ENCODE results near the gene RAB17.
A peak's percentile ranks its signal among the peaks of the same experiment; 100 is the strongest.
"Not testable (repeated sequence)": the region's sequence is repeated elsewhere in the genome, so short reads cannot be mapped to it uniquely, and the experiment has no call there.

The RAB17 gene

DNA sequence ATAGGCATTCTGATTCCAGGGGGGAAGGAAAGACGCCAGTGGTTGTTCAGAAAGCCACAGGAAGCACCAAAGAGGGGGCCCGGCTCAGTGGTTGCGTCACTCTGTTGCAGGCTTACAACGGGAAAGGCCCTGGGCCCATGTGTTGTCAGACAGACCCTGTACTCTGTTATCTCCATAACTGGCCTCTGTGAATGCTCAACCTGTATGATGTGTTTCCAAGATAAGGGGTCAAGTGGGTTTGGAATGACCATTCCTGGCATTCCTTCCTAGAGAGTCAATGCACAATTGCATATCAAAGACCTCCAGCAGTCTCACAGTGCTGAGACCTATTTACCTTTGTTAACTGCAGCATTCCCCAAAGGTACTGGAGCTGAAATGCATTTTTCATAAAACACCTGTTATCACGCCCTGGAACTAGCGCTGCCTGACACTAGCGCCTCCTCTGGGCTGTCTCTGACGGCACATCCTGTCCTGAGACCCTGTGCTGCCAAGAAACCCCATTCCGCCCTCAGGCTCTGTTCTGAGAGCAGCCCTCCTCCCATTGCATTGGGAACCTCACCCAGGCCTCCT lies 23.7 kb upstream of the RAB17 start:
- CTCF ChIA-PET, result interaction anchor here (1.0 kb wide), 1 partner anchor 12 kb away, joined by 3 read pairs; no protein-coding TSS in a partner anchor
- H3K9me3 Mint-ChIP-seq, result no peaks in the 10 kb centered on the region
- H3K27ac Mint-ChIP-seq, result no peak overlapping the region
- H3K36me3 Mint-ChIP-seq, result no peaks in the 10 kb centered on the region
- peaks cover 12% of the 10 kb centered on the region for H3K27me3 Mint-ChIP-seq
- no peak overlapping the region for H3K4me3 Mint-ChIP-seq
- peaks cover 22% of the 10 kb centered on the region for H3K4me1 Mint-ChIP-seq
- DNase-seq, result no peak

- H3K36me3 Mint-ChIP-seq, result no peaks in the 10 kb centered on the region
- H3K4me1 Mint-ChIP-seq, result peaks cover 22% of the 10 kb centered on the region
- CTCF ChIA-PET, result no interaction called here
- peaks cover 16% of the 10 kb centered on the region for H3K27me3 Mint-ChIP-seq
- no peak overlapping the region for H3K4me3 Mint-ChIP-seq
- H3K9me3 Mint-ChIP-seq, result no peaks in the 10 kb centered on the region
- no peak overlapping the region for H3K27ac Mint-ChIP-seq
- DNase-seq, result no peak
Measured at GRCh38 chr2:237613679-237614078, 23.1 kb upstream of the RAB17 start.

- CTCF ChIA-PET, result no interaction called here
- H3K27me3 Mint-ChIP-seq, result peaks cover 16% of the 10 kb centered on the region
- DNase-seq, result no peak
- H3K36me3 Mint-ChIP-seq, result no peaks in the 10 kb centered on the region
- no peaks in the 10 kb centered on the region for H3K9me3 Mint-ChIP-seq
- H3K4me1 Mint-ChIP-seq, result peaks cover 17% of the 10 kb centered on the region
- H3K27ac Mint-ChIP-seq, result no peak overlapping the region
- no peak overlapping the region for H3K4me3 Mint-ChIP-seq
Measured at GRCh38 chr2:237612527-237613357, 22.2 kb upstream of the RAB17 start.

DNA sequence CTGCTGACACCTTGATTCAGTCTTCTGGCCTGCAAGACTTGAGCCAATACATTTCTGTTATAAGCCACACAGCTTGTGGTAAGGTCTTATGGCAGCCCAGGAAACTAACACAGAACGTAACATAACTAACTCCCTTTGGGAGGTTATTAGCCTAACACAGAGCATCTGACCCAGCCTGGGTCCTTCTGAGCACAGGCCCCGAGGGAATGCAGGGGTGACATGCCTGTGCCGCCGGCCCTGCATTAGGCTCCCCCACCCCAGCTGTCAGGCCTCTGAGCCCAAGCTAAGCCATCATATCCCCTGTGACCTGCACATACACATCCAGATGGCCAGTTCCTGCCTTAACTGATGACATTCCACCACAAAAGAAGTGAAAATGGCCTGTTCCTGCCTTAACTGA lies 16.0 kb upstream of the RAB17 start:
- peaks cover 25% of the 10 kb centered on the region for H3K4me1 Mint-ChIP-seq
- H3K36me3 Mint-ChIP-seq, H3K27me3 Mint-ChIP-seq, H3K27ac Mint-ChIP-seq, H3K4me3 Mint-ChIP-seq, DNase-seq, H3K9me3 Mint-ChIP-seq, CTCF ChIA-PET: not testable (repeated sequence)

- Mint-ChIP-seq H3K36me3 (no peaks in the 10 kb centered on the region), H3K4me3 (no peak overlapping the region), H3K27me3 (peaks cover 13% of the 10 kb centered on the region), H3K9me3 (no peaks in the 10 kb centered on the region), H3K4me1 (peaks cover 25% of the 10 kb centered on the region), H3K27ac (no peak overlapping the region)
- no peak for DNase-seq
- CTCF ChIA-PET, result interaction anchor here (1.1 to 1.2 kb wide), 2 partner anchors 23 to 33 kb away, joined by 5 to 7 read pairs; no protein-coding TSS in a partner anchor
Measured at GRCh38 chr2:237604960-237605359, 14.4 kb upstream of the RAB17 start.

- Mint-ChIP-seq H3K9me3 (no peaks in the 10 kb centered on the region), H3K4me1 (peaks cover 25% of the 10 kb centered on the region), H3K27ac (no peak overlapping the region)
Measured at GRCh38 chr2:237604391-237604790, 13.9 kb upstream of the RAB17 start.

GRCh38 chr2:237603718-237604362 lies 13.3 kb upstream of the RAB17 start:
- Mint-ChIP-seq H3K9me3 (no peaks in the 10 kb centered on the region), H3K27ac (peak overlapping the region; percentile 87), H3K36me3 (no peaks in the 10 kb centered on the region), H3K4me1 (peaks cover 25% of the 10 kb centered on the region), H3K27me3 (peaks cover 14% of the 10 kb centered on the region), H3K4me3 (peak overlapping the region; percentile 29)
- DNase-seq, result peak; percentile 68
- CTCF ChIA-PET, result interaction anchor here (0.8 to 1.2 kb wide), 3 partner anchors 13 to 32 kb away, joined by 3 to 7 read pairs (median 5); no protein-coding TSS in a partner anchor

More at GRCh38 chr2:237604391-237604790, 13.9 kb upstream of the RAB17 start:
- DNase-seq, result no peak
- H3K36me3 Mint-ChIP-seq, result no peaks in the 10 kb centered on the region
- H3K4me3 Mint-ChIP-seq, result no peak overlapping the region
- H3K27me3 Mint-ChIP-seq, result peaks cover 18% of the 10 kb centered on the region
- CTCF ChIA-PET, result interaction anchor here (0.8 to 1.2 kb wide), 3 partner anchors 13 to 32 kb away, joined by 3 to 7 read pairs (median 5); no protein-coding TSS in a partner anchor

GRCh38 chr2:237603049-237603717 lies 12.6 kb upstream of the RAB17 start:
- Mint-ChIP-seq H3K4me1 (peaks cover 25% of the 10 kb centered on the region), H3K27ac (peak overlapping the region; percentile 87), H3K27me3 (peaks cover 14% of the 10 kb centered on the region), H3K36me3 (no peaks in the 10 kb centered on the region), H3K9me3 (no peaks in the 10 kb centered on the region), H3K4me3 (peak overlapping the region; percentile 29)
- DNase-seq, result no peak
- CTCF ChIA-PET, result interaction anchor here (0.8 to 1.6 kb wide), 5 partner anchors 11 to 142 kb away, joined by 3 to 6 read pairs (median 3); partner anchors contain the start of gene RAB17

- H3K36me3 Mint-ChIP-seq, result no peaks in the 10 kb centered on the region
- no peak overlapping the region for H3K4me3 Mint-ChIP-seq
- DNase-seq, result no peak
- H3K27ac Mint-ChIP-seq, result no peak overlapping the region
- CTCF ChIA-PET, result interaction anchor here (0.7 to 1.6 kb wide), 6 partner anchors 12 to 142 kb away, joined by 3 to 6 read pairs (median 3); partner anchors contain the start of gene RAB17
- H3K4me1 Mint-ChIP-seq, result peaks cover 25% of the 10 kb centered on the region
- H3K27me3 Mint-ChIP-seq, result peaks cover 14% of the 10 kb centered on the region
- H3K9me3 Mint-ChIP-seq, result no peaks in the 10 kb centered on the region
Measured at GRCh38 chr2:237602409-237602808, 11.9 kb upstream of the RAB17 start.

- Mint-ChIP-seq H3K36me3 (no peaks in the 10 kb centered on the region), H3K4me3 (no peak overlapping the region), H3K4me1 (peaks cover 25% of the 10 kb centered on the region), H3K9me3 (no peaks in the 10 kb centered on the region), H3K27me3 (peaks cover 14% of the 10 kb centered on the region), H3K27ac (no peak overlapping the region)
- CTCF ChIA-PET, result interaction anchor here (0.7 to 1.6 kb wide), 3 partner anchors 20 to 143 kb away, joined by 3 to 6 read pairs (median 6); no protein-coding TSS in a partner anchor
- DNase-seq, result no peak
Measured at GRCh38 chr2:237601453-237602116, 11.1 kb upstream of the RAB17 start.

DNA sequence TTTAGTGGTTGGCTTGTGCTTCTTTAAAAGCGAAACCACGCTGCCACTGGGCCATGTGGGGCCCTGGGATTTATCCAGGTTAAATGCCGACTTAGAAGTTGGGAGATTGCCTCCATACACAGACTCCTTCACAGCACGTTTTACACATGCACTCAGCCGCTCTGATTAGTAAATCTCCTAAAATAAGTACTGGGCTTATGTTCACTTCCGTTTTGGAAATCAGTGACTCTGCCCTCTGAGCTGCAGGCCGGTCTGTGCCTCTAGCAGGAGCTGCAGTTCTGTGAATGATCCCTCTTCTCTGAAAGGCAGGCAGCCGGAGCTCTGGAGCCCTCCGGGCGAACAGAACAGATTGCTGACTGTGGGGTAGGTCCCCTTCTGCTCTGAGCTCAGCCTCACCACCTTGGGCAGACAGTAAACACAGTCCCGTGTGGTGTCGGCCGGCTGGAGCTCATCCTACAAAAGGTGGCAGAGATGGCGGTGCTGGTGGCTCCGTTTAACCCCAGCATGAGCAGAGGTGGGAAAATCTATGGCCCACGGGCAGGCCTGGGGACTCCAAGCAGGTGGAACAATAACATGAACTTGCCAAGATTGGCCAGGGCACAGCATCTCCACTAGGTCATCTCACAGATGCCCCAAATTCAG lies 9.8 kb upstream of the RAB17 start:
- CTCF ChIA-PET, result no interaction called here
- no peaks in the 10 kb centered on the region for H3K36me3 Mint-ChIP-seq
- no peak for DNase-seq
- H3K4me1 Mint-ChIP-seq, result peaks cover 27% of the 10 kb centered on the region
- peaks cover 15% of the 10 kb centered on the region for H3K27me3 Mint-ChIP-seq
- H3K27ac Mint-ChIP-seq, result no peak overlapping the region
- no peaks in the 10 kb centered on the region for H3K9me3 Mint-ChIP-seq
- H3K4me3 Mint-ChIP-seq, result no peak overlapping the region

GRCh38 chr2:237599465-237600110 lies 9.1 kb upstream of the RAB17 start:
- CTCF ChIA-PET, result no interaction called here
- Mint-ChIP-seq H3K27ac (no peak overlapping the region), H3K9me3 (no peaks in the 10 kb centered on the region), H3K4me3 (no peak overlapping the region), H3K27me3 (peaks cover 22% of the 10 kb centered on the region), H3K36me3 (no peaks in the 10 kb centered on the region), H3K4me1 (peaks cover 21% of the 10 kb centered on the region)
- DNase-seq, result no peak

Data from activated naive CD4-positive, alpha-beta T cell treated with anti-CD3 and anti-CD28 coated beads, Interleukin-2, amount 10 ng/mL, durations not matched to agents 7 days and 5 days (primary cell).